ENCODE results near the gene P2RY13.

The P2RY13 gene

DNA sequence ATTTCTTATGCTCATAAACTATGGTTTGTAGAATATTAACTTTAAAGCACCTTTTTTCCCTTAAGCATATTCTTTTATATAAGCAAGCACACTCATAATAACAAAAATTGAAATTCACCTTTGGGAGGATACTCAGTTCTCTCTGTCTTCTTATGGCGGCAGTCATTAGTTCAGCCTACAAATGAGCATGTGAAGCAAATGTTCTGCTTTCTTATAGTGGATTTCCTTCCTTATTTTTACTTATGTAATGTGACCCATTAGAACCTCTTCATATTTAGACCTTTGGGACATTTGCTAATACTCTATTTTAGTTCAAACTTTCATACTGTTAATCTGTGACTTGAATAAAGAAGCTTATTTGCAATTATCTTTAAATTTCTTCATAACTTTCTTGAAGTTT is at the start of gene P2RY13:
TSS of gene P2RY13 (minus strand) at position 187 of the 400 bp plus-strand sequence. CDS start at position 166, 21 bp downstream.
- H3K9ac ChIP-seq (ENCODE audit: low read length) = peak within 1 kb of the TSS; percentile 77
- H3K9me3 ChIP-seq (ENCODE audit: control insufficient read depth, low read length) = no peaks in the 10 kb centered on the region
- peak within 1 kb of the TSS; percentile 60 for H3K4me3 ChIP-seq (ENCODE audit: low read length)
- DNase-seq (ENCODE audit: low read depth) = no peak
- H3K36me3 ChIP-seq (ENCODE audit: control insufficient read depth, insufficient read depth, low read length, severe bottlenecking) = no peaks in the 10 kb centered on the region
- H3K27me3 ChIP-seq (replicated peaks; ENCODE audit: control insufficient read depth, insufficient read depth, low read length) = no peaks in the 10 kb centered on the region
- peaks cover 33% of the 10 kb centered on the region for H3K4me1 ChIP-seq (ENCODE audit: control insufficient read depth, insufficient read depth, low read length)

DNA sequence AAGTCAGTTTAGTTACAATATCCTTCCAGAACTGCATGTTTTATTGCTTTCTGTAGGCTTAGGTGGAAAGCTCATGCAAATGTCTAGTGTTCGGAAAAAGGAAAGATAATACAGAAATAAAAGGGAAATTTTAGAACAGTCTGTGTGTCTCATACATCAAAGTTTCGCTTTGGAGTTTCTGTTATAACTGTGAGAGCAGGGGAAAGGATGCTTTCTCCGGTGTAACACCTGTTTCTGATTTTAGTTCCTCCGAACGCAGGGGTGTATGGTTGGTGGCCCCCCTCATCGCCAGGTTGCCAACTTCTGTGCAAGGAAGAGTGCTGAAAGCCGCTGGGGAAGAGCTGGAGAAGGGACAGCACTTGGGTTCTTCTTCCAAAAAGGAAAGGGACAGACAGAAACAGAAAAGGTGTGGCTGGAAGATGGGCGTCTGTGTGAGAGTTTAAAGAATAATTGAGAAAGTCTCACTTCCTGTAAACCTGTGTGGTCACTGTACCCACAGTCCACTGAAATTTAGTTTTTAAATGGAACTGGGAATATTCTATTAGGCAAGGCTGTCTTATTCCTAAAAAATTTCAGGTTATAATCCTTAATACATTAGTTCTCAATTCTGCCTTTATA is 48.5 kb upstream of the P2RY13 start:
- H3K9ac ChIP-seq (ENCODE audit: low read length) = no peak overlapping the region
- no peak overlapping the region for H3K4me3 ChIP-seq (ENCODE audit: low read length)
- H3K9me3 ChIP-seq (ENCODE audit: control insufficient read depth, low read length) = no peaks in the 10 kb centered on the region
- no peaks in the 10 kb centered on the region for H3K27me3 ChIP-seq (replicated peaks; ENCODE audit: control insufficient read depth, insufficient read depth, low read length)
- DNase-seq (ENCODE audit: low read depth) = no peak
- H3K4me1 ChIP-seq (ENCODE audit: control insufficient read depth, insufficient read depth, low read length) = peaks cover 8% of the 10 kb centered on the region
- H3K36me3 ChIP-seq (ENCODE audit: control insufficient read depth, insufficient read depth, low read length, severe bottlenecking) = peaks cover 3% of the 10 kb centered on the region

DNA sequence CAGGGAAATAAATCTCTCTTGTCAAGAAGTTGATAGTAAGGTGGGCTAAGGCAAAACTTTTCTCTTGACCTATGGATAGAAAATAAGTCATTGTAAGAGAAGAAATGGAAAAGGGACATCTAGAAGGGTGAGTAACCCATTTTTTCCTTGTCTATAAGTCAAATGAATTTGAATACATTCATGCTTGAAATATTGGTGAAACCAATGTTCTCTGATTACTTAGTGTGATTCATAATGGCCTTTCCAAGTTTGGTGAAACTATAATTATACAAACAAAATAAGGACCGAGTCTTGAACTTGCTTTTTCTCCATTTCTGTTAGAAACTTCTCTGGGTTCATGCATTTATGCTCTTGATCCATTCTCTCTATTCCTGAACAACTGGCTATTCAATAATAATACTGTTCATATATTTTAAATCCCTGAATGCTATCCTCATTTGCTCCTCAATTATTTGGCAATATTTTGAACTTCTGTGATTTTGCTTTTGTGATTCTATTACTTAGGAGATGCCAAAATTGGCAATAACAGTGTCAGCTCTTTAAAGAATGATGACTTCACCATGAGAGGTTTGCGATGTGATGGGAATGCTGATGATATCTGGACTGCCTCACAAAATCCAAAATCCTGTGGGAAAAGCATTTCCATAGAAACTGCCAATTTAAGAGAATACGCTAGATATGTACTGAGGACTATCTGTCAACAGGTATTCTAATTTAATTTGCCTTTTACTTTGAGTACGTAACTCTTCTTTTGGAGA is 42.9 kb upstream of the P2RY13 start:
- Histone ChIP-seq H3K9ac (ENCODE audit: low read length) (peak overlapping the region; percentile 21), H3K4me1 (ENCODE audit: control insufficient read depth, insufficient read depth, low read length) (peaks cover 25% of the 10 kb centered on the region), H3K4me3 (ENCODE audit: low read length) (peak overlapping the region; percentile 28), H3K27me3 (replicated peaks; ENCODE audit: control insufficient read depth, insufficient read depth, low read length) (no peaks in the 10 kb centered on the region), H3K9me3 (ENCODE audit: control insufficient read depth, low read length) (no peaks in the 10 kb centered on the region), H3K36me3 (ENCODE audit: control insufficient read depth, insufficient read depth, low read length, severe bottlenecking) (no peaks in the 10 kb centered on the region)
- DNase-seq (ENCODE audit: low read depth) = peak; percentile 32

DNA sequence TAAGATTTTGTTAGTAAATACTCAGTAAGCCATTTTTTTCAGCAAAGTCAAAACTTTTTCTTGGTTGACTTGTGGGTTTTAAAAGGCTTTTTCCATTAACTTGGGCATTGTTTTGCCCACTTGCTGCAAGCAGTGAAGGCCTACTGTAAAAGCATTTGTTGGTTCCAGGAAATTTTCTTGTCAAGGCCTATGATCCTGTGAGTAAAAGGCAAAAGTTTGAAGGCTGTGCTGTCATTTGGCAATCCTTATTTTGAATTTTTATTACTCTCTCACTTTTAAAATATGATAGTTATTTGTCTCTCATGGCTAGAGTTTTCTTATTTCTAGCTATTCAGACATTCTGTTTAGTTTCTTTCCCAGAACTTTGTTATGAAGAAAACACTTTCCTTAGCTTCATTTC is 42.2 kb upstream of the P2RY13 start:
- DNase-seq (ENCODE audit: low read depth) = peak; percentile 47
- Histone ChIP-seq H3K4me1 (ENCODE audit: control insufficient read depth, insufficient read depth, low read length) (peaks cover 25% of the 10 kb centered on the region), H3K9me3 (ENCODE audit: control insufficient read depth, low read length) (no peaks in the 10 kb centered on the region), H3K9ac (ENCODE audit: low read length) (peak overlapping the region; percentile 21), H3K4me3 (ENCODE audit: low read length) (peak overlapping the region; percentile 28), H3K27me3 (replicated peaks; ENCODE audit: control insufficient read depth, insufficient read depth, low read length) (no peaks in the 10 kb centered on the region), H3K36me3 (ENCODE audit: control insufficient read depth, insufficient read depth, low read length, severe bottlenecking) (no peaks in the 10 kb centered on the region)

DNA sequence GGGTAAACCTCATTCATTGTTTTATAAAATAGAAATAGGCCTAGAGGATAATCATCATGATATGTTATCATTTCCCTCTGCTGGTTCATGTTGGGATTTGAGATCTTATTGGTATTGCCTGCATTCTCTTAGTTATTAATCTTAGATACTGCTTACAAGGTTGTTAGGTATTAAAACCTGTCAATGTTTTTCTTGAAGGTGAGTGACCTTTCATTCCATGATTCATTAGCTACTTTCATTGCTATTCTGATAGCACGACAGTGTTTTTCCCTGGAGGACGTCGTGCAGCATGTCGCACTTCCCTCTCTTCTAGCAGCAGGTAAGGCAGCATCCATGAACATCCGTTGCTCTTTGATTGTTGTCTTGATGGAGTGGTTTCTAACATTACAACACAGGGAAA is 38.1 kb upstream of the P2RY13 start:
- no peak for DNase-seq (ENCODE audit: low read depth)
- Histone ChIP-seq H3K4me3 (ENCODE audit: low read length) (no peak overlapping the region), H3K36me3 (ENCODE audit: control insufficient read depth, insufficient read depth, low read length, severe bottlenecking) (no peaks in the 10 kb centered on the region), H3K27me3 (replicated peaks; ENCODE audit: control insufficient read depth, insufficient read depth, low read length) (no peaks in the 10 kb centered on the region), H3K4me1 (ENCODE audit: control insufficient read depth, insufficient read depth, low read length) (peaks cover 33% of the 10 kb centered on the region), H3K9me3 (ENCODE audit: control insufficient read depth, low read length) (no peaks in the 10 kb centered on the region), H3K9ac (ENCODE audit: low read length) (no peak overlapping the region)

DNA sequence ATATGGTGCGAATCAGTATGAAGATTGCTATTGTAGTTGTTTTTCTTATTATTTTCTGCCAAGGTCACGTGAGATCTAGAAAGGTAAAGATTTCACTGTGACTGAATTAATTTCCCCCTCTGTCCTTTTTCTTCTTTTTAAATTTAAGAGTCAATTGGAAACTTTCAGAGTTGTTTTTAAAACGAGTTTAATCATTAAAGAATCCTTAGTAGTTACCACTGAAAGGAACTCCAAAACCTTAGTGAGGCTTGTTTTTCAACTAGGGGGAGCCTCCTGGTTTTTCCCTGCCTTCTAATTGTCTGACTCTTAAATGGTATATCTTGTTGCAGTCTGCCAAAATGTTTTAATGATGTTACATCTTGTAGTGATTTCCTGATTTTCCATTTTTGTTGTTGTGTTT is 37.6 kb upstream of the P2RY13 start:
- no peaks in the 10 kb centered on the region for H3K27me3 ChIP-seq (replicated peaks; ENCODE audit: control insufficient read depth, insufficient read depth, low read length)
- no peaks in the 10 kb centered on the region for H3K36me3 ChIP-seq (ENCODE audit: control insufficient read depth, insufficient read depth, low read length, severe bottlenecking)
- H3K4me1 ChIP-seq (ENCODE audit: control insufficient read depth, insufficient read depth, low read length) = peaks cover 33% of the 10 kb centered on the region
- H3K9ac ChIP-seq (ENCODE audit: low read length) = no peak overlapping the region
- no peak for DNase-seq (ENCODE audit: low read depth)
- H3K4me3 ChIP-seq (ENCODE audit: low read length) = no peak overlapping the region
- no peaks in the 10 kb centered on the region for H3K9me3 ChIP-seq (ENCODE audit: control insufficient read depth, low read length)

DNA sequence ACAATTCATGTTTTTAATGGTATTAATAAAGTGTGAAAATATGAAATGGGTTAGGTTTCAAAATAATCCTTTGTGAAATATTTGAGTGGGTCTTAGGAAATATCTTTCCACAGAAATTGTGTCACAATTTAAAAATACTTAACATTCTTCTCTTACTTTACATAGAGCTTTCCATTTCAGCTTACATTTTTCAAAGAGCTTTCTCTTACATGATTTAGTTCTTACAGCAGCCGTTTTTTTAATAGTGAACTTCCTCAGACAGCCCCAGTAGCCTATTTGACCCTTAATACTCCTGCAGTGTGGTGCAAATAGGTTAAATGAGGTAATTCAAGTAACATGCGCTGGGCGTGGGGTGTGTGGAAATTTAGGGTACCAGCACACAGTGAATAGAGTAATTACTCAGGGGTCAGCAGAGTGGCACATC is 33.4 kb upstream of the P2RY13 start:
- DNase-seq (ENCODE audit: low read depth) = peak; percentile 70
- Histone ChIP-seq H3K9ac (ENCODE audit: low read length) (peak overlapping the region; percentile 69), H3K4me3 (ENCODE audit: low read length) (peak overlapping the region; percentile 49), H3K27me3 (replicated peaks; ENCODE audit: control insufficient read depth, insufficient read depth, low read length) (no peaks in the 10 kb centered on the region), H3K9me3 (ENCODE audit: control insufficient read depth, low read length) (no peaks in the 10 kb centered on the region), H3K36me3 (ENCODE audit: control insufficient read depth, insufficient read depth, low read length, severe bottlenecking) (no peaks in the 10 kb centered on the region), H3K4me1 (ENCODE audit: control insufficient read depth, insufficient read depth, low read length) (peaks cover 34% of the 10 kb centered on the region)

DNA sequence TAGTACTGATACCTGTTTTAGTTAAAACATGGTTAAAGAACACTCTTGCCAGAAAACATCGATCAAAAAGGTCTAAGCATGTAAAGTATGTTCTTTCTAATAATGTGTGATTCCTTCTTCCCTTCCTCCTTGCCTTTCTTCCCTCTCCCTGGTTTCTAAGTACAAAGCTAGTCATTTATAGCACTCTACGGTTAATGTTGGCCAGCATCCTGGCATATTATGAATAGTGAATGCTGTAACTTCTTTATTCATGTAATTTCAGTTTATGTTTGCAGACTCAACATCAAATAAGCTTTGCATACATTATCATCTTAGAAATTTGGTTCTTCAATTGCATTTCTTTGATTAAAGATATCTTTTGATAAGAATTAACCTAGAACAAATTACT is 28.1 kb upstream of the P2RY13 start:
- H3K4me3 ChIP-seq (ENCODE audit: low read length) = no peak overlapping the region
- no peak overlapping the region for H3K9ac ChIP-seq (ENCODE audit: low read length)
- no peaks in the 10 kb centered on the region for H3K9me3 ChIP-seq (ENCODE audit: control insufficient read depth, low read length)
- no peak for DNase-seq (ENCODE audit: low read depth)
- no peaks in the 10 kb centered on the region for H3K36me3 ChIP-seq (ENCODE audit: control insufficient read depth, insufficient read depth, low read length, severe bottlenecking)
- no peaks in the 10 kb centered on the region for H3K27me3 ChIP-seq (replicated peaks; ENCODE audit: control insufficient read depth, insufficient read depth, low read length)
- H3K4me1 ChIP-seq (ENCODE audit: control insufficient read depth, insufficient read depth, low read length) = peaks cover 25% of the 10 kb centered on the region

DNA sequence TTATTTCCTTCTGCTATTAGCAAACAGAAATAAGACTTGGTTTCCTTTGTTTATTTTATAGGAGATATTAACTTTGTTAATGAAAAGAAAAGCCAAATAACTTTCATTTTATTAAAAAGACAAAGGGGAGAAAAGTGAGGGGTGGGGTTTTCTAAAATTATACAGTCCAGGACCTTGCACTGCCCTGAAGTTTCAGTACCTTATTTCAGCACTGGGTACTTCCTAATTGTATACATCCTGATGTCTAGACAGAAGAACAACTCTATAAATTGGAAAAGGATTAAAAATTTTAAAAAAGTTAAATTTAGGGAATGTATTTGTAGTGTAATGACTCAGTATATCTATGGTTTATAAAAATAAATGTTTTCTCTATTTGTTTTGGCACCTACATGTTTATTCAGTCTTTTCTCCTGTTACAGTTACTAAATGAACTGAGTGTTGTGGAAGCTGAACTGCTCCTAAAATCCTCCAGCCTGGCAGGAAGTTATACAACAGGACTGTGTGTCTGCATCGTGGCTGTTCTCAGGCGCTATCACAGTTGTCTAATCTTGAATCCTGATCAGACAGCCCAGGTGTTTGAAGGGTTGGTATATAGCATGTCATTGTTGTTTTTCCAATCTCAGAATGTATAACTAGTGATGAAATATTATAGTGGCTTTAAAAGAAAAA is 27.6 kb upstream of the P2RY13 start:
- Histone ChIP-seq H3K9ac (ENCODE audit: low read length) (no peak overlapping the region), H3K4me3 (ENCODE audit: low read length) (no peak overlapping the region), H3K9me3 (ENCODE audit: control insufficient read depth, low read length) (no peaks in the 10 kb centered on the region), H3K36me3 (ENCODE audit: control insufficient read depth, insufficient read depth, low read length, severe bottlenecking) (no peaks in the 10 kb centered on the region), H3K4me1 (ENCODE audit: control insufficient read depth, insufficient read depth, low read length) (peaks cover 19% of the 10 kb centered on the region), H3K27me3 (replicated peaks; ENCODE audit: control insufficient read depth, insufficient read depth, low read length) (no peaks in the 10 kb centered on the region)
- DNase-seq (ENCODE audit: low read depth) = peak; percentile 53

DNA sequence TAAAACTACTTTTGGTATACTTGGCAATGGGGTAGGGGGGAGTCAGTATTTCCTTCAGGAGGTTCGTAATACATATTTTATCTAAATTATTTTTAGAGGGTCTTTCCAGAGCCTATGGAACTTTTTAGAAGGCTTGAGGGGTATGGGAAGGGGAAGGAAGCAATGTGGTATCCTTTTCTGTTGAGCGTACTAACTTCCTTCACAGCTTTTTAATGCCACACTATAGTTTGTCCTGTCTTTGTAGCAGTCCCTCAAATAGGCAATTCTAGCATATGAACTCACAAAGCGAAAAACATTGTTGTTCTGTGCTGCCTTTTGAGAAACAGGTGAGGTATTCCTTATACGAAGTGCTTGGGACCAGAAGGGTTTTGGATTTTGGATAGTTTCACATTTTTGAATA is 22.3 kb upstream of the P2RY13 start:
- H3K36me3 ChIP-seq (ENCODE audit: control insufficient read depth, insufficient read depth, low read length, severe bottlenecking) = no peaks in the 10 kb centered on the region

DNA sequence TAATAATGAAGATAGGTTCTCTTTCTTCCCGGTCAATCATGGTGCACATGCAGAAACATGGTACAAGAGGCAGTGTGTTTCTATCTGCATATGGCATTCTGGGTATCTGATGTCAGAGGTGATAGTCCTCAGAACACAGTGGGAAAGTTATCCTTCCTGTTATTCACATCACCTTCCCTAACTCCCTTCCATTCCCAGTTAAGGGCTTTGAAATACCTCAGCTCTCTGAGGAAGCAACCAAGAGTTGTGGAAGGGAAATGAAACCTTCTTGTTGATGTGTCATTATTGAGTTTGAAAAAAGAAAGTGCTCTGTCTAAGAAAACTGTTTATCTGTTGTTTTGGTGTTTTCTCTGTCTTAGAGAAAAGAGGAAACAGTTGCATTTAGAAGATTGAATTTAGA is 21.9 kb upstream of the P2RY13 start:
- DNase-seq (ENCODE audit: low read depth) = no peak
- no peaks in the 10 kb centered on the region for H3K27me3 ChIP-seq (replicated peaks; ENCODE audit: control insufficient read depth, insufficient read depth, low read length)
- H3K36me3 ChIP-seq (ENCODE audit: control insufficient read depth, insufficient read depth, low read length, severe bottlenecking) = no peaks in the 10 kb centered on the region
- H3K4me1 ChIP-seq (ENCODE audit: control insufficient read depth, insufficient read depth, low read length) = peaks cover 6% of the 10 kb centered on the region
- H3K4me3 ChIP-seq (ENCODE audit: low read length) = no peak overlapping the region
- no peaks in the 10 kb centered on the region for H3K9me3 ChIP-seq (ENCODE audit: control insufficient read depth, low read length)
- H3K9ac ChIP-seq (ENCODE audit: low read length) = no peak overlapping the region

More for the DNA sequence above, 22.3 kb upstream of the P2RY13 start:
- no peak for DNase-seq (ENCODE audit: low read depth)
- Histone ChIP-seq H3K9me3 (ENCODE audit: control insufficient read depth, low read length) (no peaks in the 10 kb centered on the region), H3K4me3 (ENCODE audit: low read length) (no peak overlapping the region), H3K4me1 (ENCODE audit: control insufficient read depth, insufficient read depth, low read length) (peaks cover 2% of the 10 kb centered on the region), H3K27me3 (replicated peaks; ENCODE audit: control insufficient read depth, insufficient read depth, low read length) (no peaks in the 10 kb centered on the region), H3K9ac (ENCODE audit: low read length) (no peak overlapping the region)
